Loucy (cell line): ENCODE data around the gene PPP2R5E.

Experiments
- H2AFZ ChIP-seq: fragments of 200-600 bp; sonication (generic); 2 replicates; pipeline ENCODE4 v1.6.0; 2016; ENCODE audit warnings: antibody characterized with exemption, mild to moderate bottlenecking, low read length, moderate library complexity
- H3F3A ChIP-seq: fragments of 200-600 bp; 2 replicates; pipeline ENCODE4 v1.6.0; 2016; ENCODE audit warnings: antibody characterized with exemption, low read depth, mild to moderate bottlenecking
- H3K27me3 ChIP-seq: fragments of 200-600 bp; sonication (generic); 2 replicates; pipeline ENCODE4 v1.6.1; 2014; ENCODE audit warnings: low read length, mild to moderate bottlenecking; ENCODE audit not compliant: insufficient read depth, poor library complexity, severe bottlenecking
- H3K36me3 ChIP-seq: fragments of 200-600 bp; sonication (generic); 2 replicates; pipeline ENCODE4 v1.6.1; 2016; ENCODE audit warnings: low read length; ENCODE audit not compliant: insufficient read depth
- H3K4me1 ChIP-seq: fragments of 200-600 bp; sonication (generic); 2 replicates; pipeline ENCODE4 v1.5.1; 2014; ENCODE audit warnings: low read length, mild to moderate bottlenecking; ENCODE audit not compliant: insufficient read depth, poor library complexity, severe bottlenecking
- H3K4me2 ChIP-seq: fragments of 200-600 bp; sonication (generic); 2 replicates; pipeline ENCODE4 v1.6.0; 2014; ENCODE audit warnings: antibody characterized with exemption, low read length, low read depth, mild to moderate bottlenecking; ENCODE audit not compliant: poor library complexity, severe bottlenecking
- H3K4me3 ChIP-seq: fragments of 200-600 bp; sonication (generic); 2 replicates; pipeline ENCODE4 v1.5.1; 2014; ENCODE audit warnings: low read length, mild to moderate bottlenecking, mixed read lengths; ENCODE audit not compliant: poor library complexity, severe bottlenecking
- H3K79me2 ChIP-seq: fragments of 200-600 bp; sonication (generic); 2 replicates; pipeline ENCODE4 v1.6.1; 2014; ENCODE audit warnings: low read length; ENCODE audit not compliant: insufficient read depth
- H3K9ac ChIP-seq: fragments of 200-600 bp; sonication (generic); 2 replicates; pipeline ENCODE4 v1.6.0; 2014; ENCODE audit warnings: mild to moderate bottlenecking, low read depth, low read length, moderate library complexity; ENCODE audit not compliant: poor library complexity, severe bottlenecking
- H3K9me2 ChIP-seq: fragments of 200-600 bp; sonication (generic); replicated peaks from 2 replicates; pipeline ENCODE4 v1.6.1; 2016; ENCODE audit warnings: low read depth, low read length, mixed read lengths
- H3K9me3 ChIP-seq: fragments of 200-600 bp; sonication (generic); 2 replicates; pipeline ENCODE4 v1.6.1; 2014; ENCODE audit warnings: mild to moderate bottlenecking, antibody characterized with exemption, low read length, low read depth; ENCODE audit not compliant: insufficient read depth
- H4K20me1 ChIP-seq: fragments of 200-600 bp; sonication (generic); 2 replicates; pipeline ENCODE4 v1.6.0; 2014; ENCODE audit warnings: antibody characterized with exemption, low read length, mild to moderate bottlenecking; ENCODE audit not compliant: insufficient read depth, poor library complexity, severe bottlenecking
- CTCF ChIP-seq: fragments of 200-600 bp; sonication (generic); conservative IDR thresholded peaks from 2 replicates; pipeline ENCODE4 v1.5.1; 2014; ENCODE audit warnings: mild to moderate bottlenecking, antibody characterized with exemption, low read length
- EZH2phosphoT487 ChIP-seq: fragments of 200-600 bp; IDR thresholded peaks from 2 replicates; pipeline ENCODE4 v1.6.1; 2018; ENCODE audit warnings: antibody characterized with exemption, mild to moderate bottlenecking, moderate library complexity, borderline replicate concordance

The PPP2R5E gene

GRCh38 chr14:63460680-63461369 lies 82.4 kb downstream of the PPP2R5E start:
- peaks cover 8% of the 10 kb centered on the region; the same call in 1 of the 2 replicates for H3K36me3 ChIP-seq
- H3K79me2 ChIP-seq = peaks cover 87% of the 10 kb centered on the region
- TF ChIP-seq EZH2phosphoT487 = no peak
- no peak for TF ChIP-seq CTCF
- no peaks in the 10 kb centered on the region for H3K9me3 ChIP-seq
- no peaks in the 10 kb centered on the region for H3K27me3 ChIP-seq
- peaks cover 42% of the 10 kb centered on the region for H4K20me1 ChIP-seq
- H2AFZ ChIP-seq = no peak overlapping the region
- no peak overlapping the region for H3K4me3 ChIP-seq
- H3K9me2 ChIP-seq = no peaks in the 10 kb centered on the region
- H3K4me2 ChIP-seq = no peak overlapping the region
- H3K9ac ChIP-seq = no peak overlapping the region
- H3K4me1 ChIP-seq = no peaks in the 10 kb centered on the region
- no peaks in the 10 kb centered on the region for H3F3A ChIP-seq

DNA sequence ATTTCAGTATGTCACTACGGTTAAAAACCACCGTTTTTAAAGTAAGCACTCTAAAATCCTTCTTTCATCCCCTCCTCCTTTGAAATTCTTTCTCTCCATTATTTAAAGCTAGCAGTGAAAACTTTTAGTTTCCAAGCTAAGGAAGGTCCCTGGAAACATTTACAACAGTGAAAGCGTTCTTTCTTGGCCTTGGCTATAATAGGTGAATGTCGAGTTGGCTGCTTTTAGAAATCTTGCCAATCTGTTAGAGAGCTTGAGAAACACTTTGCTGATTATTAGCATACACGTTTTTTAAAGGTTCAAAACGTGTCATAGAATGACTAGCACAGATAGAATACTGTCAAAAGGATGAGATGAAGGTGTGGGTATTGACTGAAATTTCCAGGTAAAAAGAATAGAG lies 83.4 kb downstream of the PPP2R5E start:
- Histone ChIP-seq H2AFZ (no peak overlapping the region), H3K4me3 (no peak overlapping the region), H3K9ac (no peak overlapping the region), H3K79me2 (peaks cover 88% of the 10 kb centered on the region), H3K9me2 (no peaks in the 10 kb centered on the region), H3K9me3 (no peaks in the 10 kb centered on the region), H3K4me2 (no peak overlapping the region), H3K4me1 (peaks cover 6% of the 10 kb centered on the region), H3F3A (no peaks in the 10 kb centered on the region), H3K36me3 (peaks cover 8% of the 10 kb centered on the region; the same call in 1 of the 2 replicates), H4K20me1 (peaks cover 36% of the 10 kb centered on the region), H3K27me3 (no peaks in the 10 kb centered on the region)
- TF ChIP-seq EZH2phosphoT487 (no peak), CTCF (no peak)

- H3K4me1 ChIP-seq = peaks cover 9% of the 10 kb centered on the region
- no peaks in the 10 kb centered on the region for H3K27me3 ChIP-seq
- H3K4me2 ChIP-seq = no peak overlapping the region
- peaks cover 92% of the 10 kb centered on the region for H3K79me2 ChIP-seq
- H3K9me3 ChIP-seq = no peaks in the 10 kb centered on the region
- no peaks in the 10 kb centered on the region for H3F3A ChIP-seq
- no peak overlapping the region for H2AFZ ChIP-seq
- H3K4me3 ChIP-seq = no peak overlapping the region
- TF ChIP-seq CTCF = no peak
- H3K9me2 ChIP-seq = no peaks in the 10 kb centered on the region
- no peak overlapping the region for H3K9ac ChIP-seq
- peaks cover 41% of the 10 kb centered on the region for H4K20me1 ChIP-seq
- H3K36me3 ChIP-seq = peaks cover 17% of the 10 kb centered on the region; the same call in 1 of the 2 replicates
These were observed 85.7 kb downstream of the PPP2R5E start for GRCh38 chr14:63457498-63457897.
